A673 (cell line): ENCODE results near the gene ERVH48-1. TPM values are rescaled to one million over a fixed set of nuclear protein-coding genes. Genes with fewer than 3 reads are reported as not detected.
"Not testable (repeated sequence)": the region's sequence is repeated elsewhere in the genome, so short reads cannot be mapped to it uniquely, and the experiment has no call there.

Experiments
- BruUV-seq: library from RNA; stranded (reverse); fragments of 400-500 nt; replicated peaks from 2 replicates; lab custom pipeline; 2021; lab: Mats Ljungman, UMichigan
- CTCF ChIA-PET: fragments of 300-600 bp; sonication (Branson Sonifier 250); formaldehyde crosslinking; loops from one replicate; lab custom pipeline; 2022; ENCODE audit warnings: antibody characterized with exemption; lab: Charles Lee
- POLR2A ChIA-PET: fragments of 300-600 bp; sonication (Branson Sonifier 250); formaldehyde crosslinking; loops from one replicate; lab custom pipeline; 2022; ENCODE audit warnings: antibody characterized with exemption; ENCODE audit not compliant: low non-redundant PET; lab: Charles Lee
- DNase-seq: peaks from one replicate; pipeline ENCODE4 v3.0.0-alpha.2; 2015; ENCODE audit warnings: low spot score
- H3K27ac ChIP-seq: fragments of 200-600 bp; sonication (generic); 2 replicates; pipeline ENCODE4 v1.5.1; 2016; ENCODE audit warnings: mixed run types, low read depth, mild to moderate bottlenecking, mixed read lengths, antibody characterized with exemption, low read length; ENCODE audit not compliant: poor library complexity, severe bottlenecking
- H3K27me3 ChIP-seq: fragments of 200-600 bp; sonication (generic); replicated peaks from 2 replicates; pipeline ENCODE4 v1.6.1; 2017; ENCODE audit warnings: mixed run types, low read depth, mild to moderate bottlenecking, mixed read lengths, antibody characterized with exemption, low read length; ENCODE audit not compliant: insufficient read depth, poor library complexity
- H3K36me3 ChIP-seq: fragments of 200-600 bp; sonication (generic); 2 replicates; pipeline ENCODE4 v1.6.1; 2016; ENCODE audit warnings: mixed run types, mild to moderate bottlenecking, mixed read lengths, antibody characterized with exemption, low read length; ENCODE audit not compliant: insufficient read depth, poor library complexity, severe bottlenecking
- H3K4me1 ChIP-seq: fragments of 200-600 bp; sonication (generic); 2 replicates; pipeline ENCODE4 v1.6.1; 2017; ENCODE audit warnings: mixed run types, mild to moderate bottlenecking, mixed read lengths, antibody characterized with exemption, low read length; ENCODE audit not compliant: insufficient read depth, poor library complexity, severe bottlenecking
- H3K4me3 ChIP-seq: fragments of 200-600 bp; sonication (generic); 2 replicates; pipeline ENCODE4 v1.5.1; 2016; ENCODE audit warnings: low read depth, mixed run types, mild to moderate bottlenecking, mixed read lengths, low read length; ENCODE audit not compliant: poor library complexity, severe bottlenecking
- H3K9me3 ChIP-seq: fragments of 200-600 bp; sonication (generic); 2 replicates; pipeline ENCODE4 v1.6.1; 2016; ENCODE audit warnings: mixed run types, low read depth, mild to moderate bottlenecking, mixed read lengths, antibody characterized with exemption, low read length; ENCODE audit not compliant: poor library complexity, severe bottlenecking
- EZH2 ChIP-seq: fragments of 200-600 bp; sonication (generic); IDR thresholded peaks from 2 replicates; pipeline ENCODE4 v1.6.1; 2017; ENCODE audit warnings: borderline replicate concordance, low read depth, mild to moderate bottlenecking, mixed read lengths, antibody characterized with exemption, low read length; ENCODE audit not compliant: poor library complexity, severe bottlenecking
- intact Hi-C: fragments of 100-400 bp; cut with micrococcal nuclease; formaldehyde crosslinking; loops from one replicate; pipeline ENCODE4 v1.10.0; 2022; ENCODE audit not compliant: unreplicated experiment
- total RNA-seq: library from RNA; stranded (reverse); gene quantifications from 2 replicates; pipeline ENCODE4 v1.2.3, GENCODE V29; 2021
- TF ChIP-seq, protein P1 (sequence below): fragments of 300-800, 200-600 bp; sonication (generic); conservative IDR thresholded peaks from 2 replicates; pipeline ENCODE4 v1.5.1; 2017; ENCODE audit warnings: low read depth, mild to moderate bottlenecking, antibody characterized with exemption, low read length, moderate library complexity, mixed read lengths

Gene ERVH48-1
- total RNA-seq, 1 experiment from 2014 or later, result 0.34 TPM

- no peak overlapping the region for H3K4me3 ChIP-seq
- DNase-seq, result no peak
- no TSS peak for BruUV-seq
- TF ChIP-seq, protein P1, sequence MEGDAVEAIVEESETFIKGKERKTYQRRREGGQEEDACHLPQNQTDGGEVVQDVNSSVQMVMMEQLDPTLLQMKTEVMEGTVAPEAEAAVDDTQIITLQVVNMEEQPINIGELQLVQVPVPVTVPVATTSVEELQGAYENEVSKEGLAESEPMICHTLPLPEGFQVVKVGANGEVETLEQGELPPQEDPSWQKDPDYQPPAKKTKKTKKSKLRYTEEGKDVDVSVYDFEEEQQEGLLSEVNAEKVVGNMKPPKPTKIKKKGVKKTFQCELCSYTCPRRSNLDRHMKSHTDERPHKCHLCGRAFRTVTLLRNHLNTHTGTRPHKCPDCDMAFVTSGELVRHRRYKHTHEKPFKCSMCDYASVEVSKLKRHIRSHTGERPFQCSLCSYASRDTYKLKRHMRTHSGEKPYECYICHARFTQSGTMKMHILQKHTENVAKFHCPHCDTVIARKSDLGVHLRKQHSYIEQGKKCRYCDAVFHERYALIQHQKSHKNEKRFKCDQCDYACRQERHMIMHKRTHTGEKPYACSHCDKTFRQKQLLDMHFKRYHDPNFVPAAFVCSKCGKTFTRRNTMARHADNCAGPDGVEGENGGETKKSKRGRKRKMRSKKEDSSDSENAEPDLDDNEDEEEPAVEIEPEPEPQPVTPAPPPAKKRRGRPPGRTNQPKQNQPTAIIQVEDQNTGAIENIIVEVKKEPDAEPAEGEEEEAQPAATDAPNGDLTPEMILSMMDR, result no peak
- no peak for TF ChIP-seq EZH2
- no peaks in the 10 kb centered on the region for H3K9me3 ChIP-seq
- ChIA-PET POLR2A (no interaction called here), CTCF (no interaction called here)
- intact Hi-C loops, result no loop called here
- no peaks in the 10 kb centered on the region for H3K36me3 ChIP-seq
- H3K27me3 ChIP-seq, result no peaks in the 10 kb centered on the region
- H3K4me1 ChIP-seq, result peaks cover 7% of the 10 kb centered on the region
- H3K27ac ChIP-seq, result no peak overlapping the region
Observed at GRCh38 chr21:42969193-42969600, 43.8 kb upstream of the ERVH48-1 start.

GRCh38 chr21:42967616-42968015 lies 42.2 kb upstream of the ERVH48-1 start:
- H3K4me1 ChIP-seq, DNase-seq, intact Hi-C loops, CTCF ChIA-PET, H3K4me3 ChIP-seq, H3K27ac ChIP-seq, H3K27me3 ChIP-seq, H3K36me3 ChIP-seq, BruUV-seq, POLR2A ChIA-PET, H3K9me3 ChIP-seq: not testable (repeated sequence)

- intact Hi-C loops, result no loop called here
- CTCF ChIA-PET, result no interaction called here
- Histone ChIP-seq H3K36me3 (no peaks in the 10 kb centered on the region), H3K9me3 (no peaks in the 10 kb centered on the region), H3K27ac (no peak overlapping the region), H3K4me3 (no peak overlapping the region), H3K27me3 (no peaks in the 10 kb centered on the region), H3K4me1 (no peaks in the 10 kb centered on the region)
- POLR2A ChIA-PET, result interaction anchor here (0.6 kb wide), 1 partner anchor 14 kb away, joined by 3 read pairs; no protein-coding TSS in a partner anchor
- BruUV-seq, result no TSS peak
- DNase-seq, result no peak
- TF ChIP-seq, protein P1, result no peak
- TF ChIP-seq EZH2, result no peak
Observed at GRCh38 chr21:42965211-42965560, 39.8 kb upstream of the ERVH48-1 start.

DNA sequence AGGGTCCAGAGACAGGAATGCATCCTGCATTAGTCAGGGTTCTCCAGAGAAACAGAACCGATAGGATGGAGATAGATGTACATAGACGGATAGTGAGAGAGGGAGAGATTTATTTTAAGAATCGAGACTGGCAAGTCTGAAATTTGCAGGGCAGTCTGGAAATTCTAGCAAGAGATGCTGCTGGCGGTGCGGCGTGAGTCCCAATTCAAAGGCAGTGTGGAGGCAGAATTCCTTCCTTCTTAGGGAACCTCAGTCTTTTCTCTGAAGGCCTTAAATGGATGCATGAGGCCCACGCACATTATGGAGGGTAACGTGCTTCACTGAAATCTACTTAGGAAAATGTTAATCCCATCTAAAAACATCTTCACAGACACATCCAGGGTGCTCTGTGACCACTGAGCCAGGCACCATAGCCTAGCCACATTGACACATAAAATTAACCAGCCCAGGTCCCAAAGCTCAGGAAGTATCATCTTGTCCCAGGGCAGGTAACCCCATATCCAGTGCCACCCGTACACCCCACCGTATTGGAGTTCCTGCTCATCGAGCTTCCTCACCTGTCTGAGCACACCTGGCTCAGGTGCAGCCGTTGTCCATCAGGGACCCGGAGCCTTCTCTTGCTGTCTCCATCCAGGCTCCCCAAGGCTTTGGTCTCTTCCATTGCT lies 39.2 kb upstream of the ERVH48-1 start:
- no TSS peak for BruUV-seq
- Histone ChIP-seq H3K4me3 (no peak overlapping the region), H3K9me3 (no peaks in the 10 kb centered on the region), H3K27me3 (no peaks in the 10 kb centered on the region), H3K27ac (no peak overlapping the region), H3K4me1 (no peaks in the 10 kb centered on the region), H3K36me3 (no peaks in the 10 kb centered on the region)
- intact Hi-C loops, result no loop called here
- no peak for DNase-seq
- no peak for TF ChIP-seq EZH2
- TF ChIP-seq, protein P1, result no peak
- POLR2A ChIA-PET, result no interaction called here
- CTCF ChIA-PET, result no interaction called here
